Sigmoid colon (tissue), 4 donors: Measurements from ENCODE around the gene MRPS5.

Source experiments
- CTCF ChIP-seq, 4 experiments: fragments of 450-650 bp in 3 of 4; fragments of 200-600 bp in 1 of 4; IDR thresholded peaks; one replicate each; pipeline ENCODE4 v1.5.1; 2016 to 2019; ENCODE audit warnings: antibody characterized with exemption in 4 of 4, mild to moderate bottlenecking in 3 of 4, moderate library complexity in 2 of 4
- EP300 ChIP-seq, 4 donors: sonication (generic); formaldehyde crosslinking; IDR thresholded peaks; one replicate each; pipeline ENCODE4 v1.6.1; 2017; ENCODE audit warnings: antibody characterized with exemption in 4 of 4
- POLR2A ChIP-seq, 2 donors: fragments of 450-650 bp; IDR thresholded peaks; one replicate each; pipeline ENCODE4 v1.6.1; 2016; ENCODE audit warnings: antibody characterized with exemption in 2 of 2, mild to moderate bottlenecking in 2 of 2, moderate library complexity in 2 of 2
- POLR2AphosphoS5 ChIP-seq, 4 donors: sonication (generic); formaldehyde crosslinking; IDR thresholded peaks; one replicate each; pipeline ENCODE4 v1.6.1; 2017; ENCODE audit warnings: antibody characterized with exemption in 4 of 4

DNA sequence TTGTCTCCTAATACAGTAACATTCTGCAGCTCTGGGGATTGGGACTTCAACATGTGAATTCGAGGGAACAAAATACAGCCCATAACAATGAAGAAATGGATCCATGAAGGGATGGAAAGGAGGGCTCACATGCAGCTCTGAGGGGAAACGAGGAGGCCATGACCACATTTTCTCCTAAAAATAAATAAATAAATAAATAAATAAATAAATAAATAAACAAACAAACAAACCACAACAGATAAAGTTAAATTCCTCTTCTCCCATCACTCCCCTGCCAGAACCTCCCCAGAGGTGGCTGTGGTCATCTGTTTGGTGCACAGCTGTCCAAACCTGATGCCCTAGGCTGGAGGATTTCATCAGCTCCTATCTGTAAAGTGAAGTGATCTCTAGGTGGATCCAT, 53.4 kb downstream of the MRPS5 start:
- TF ChIP-seq POLR2AphosphoS5 (IDR thresholded peaks at IDR 0.05) (no peak), CTCF (IDR thresholded peaks at IDR 0.05) (no peak), EP300 (IDR thresholded peaks at IDR 0.05) (no peak), POLR2A (IDR thresholded peaks at IDR 0.05) (no peak)
